ENCODE measurements around the gene NMRK1. TPM values are rescaled to one million over a fixed set of nuclear protein-coding genes. Genes with fewer than 3 reads are reported as not detected.

Gene NMRK1
- total and polyA plus RNA-seq, 5 donors from 2014 or later = 41.5 to 55.0 (median 51.1) TPM

- Mint-ChIP-seq H3K27me3 (no peaks in the 10 kb centered on the region), H3K4me3 (no peak overlapping the region), H3K9me3 (peaks cover 0 to 1% (median 0%) of the 10 kb centered on the region in 7 donors), H3K36me3 (peaks cover 35% of the 10 kb centered on the region), H3K27ac (peak overlapping the region; percentile 43 to 62 (median 53)), H3K4me1 (peaks cover 37 to 62% (median 47%) of the 10 kb centered on the region in 4 donors)
- H3K27me3 ChIP-seq (ENCODE audit: control insufficient read depth, insufficient read depth, low read length) = no peaks in the 10 kb centered on the region
- ATAC-seq (ENCODE audit: low read depth in 2 of 2) = no peak
- H3K9me3 ChIP-seq (ENCODE audit: control insufficient read depth in 2 of 2, low read length in 2 of 2) = no peaks in the 10 kb centered on the region
- H3K4me1 ChIP-seq (ENCODE audit: control insufficient read depth, insufficient read depth, low read length, poor library complexity, severe bottlenecking) = peaks cover 16% of the 10 kb centered on the region
- DNase-seq = peak in 1 of 3 donors; percentile 33
- no peak overlapping the region for H3K4me3 ChIP-seq (ENCODE audit: low read depth, low read length)
- H3K36me3 ChIP-seq (ENCODE audit: control insufficient read depth, insufficient read depth, low read length) = peaks cover 43% of the 10 kb centered on the region
- H3K27ac ChIP-seq (ENCODE audit: insufficient read depth, low read length, poor library complexity, severe bottlenecking) = no peak overlapping the region
Observed at GRCh38 chr9:75128535-75128934, 40.6 kb upstream of the NMRK1 start.

- no peaks in the 10 kb centered on the region for H3K9me3 ChIP-seq (ENCODE audit: control insufficient read depth in 2 of 2, low read length in 2 of 2)
- peaks cover 43% of the 10 kb centered on the region for H3K36me3 ChIP-seq (ENCODE audit: control insufficient read depth, insufficient read depth, low read length)
- Mint-ChIP-seq H3K36me3 (peaks cover 30% of the 10 kb centered on the region), H3K9me3 (peaks cover 0 to 3% (median 0%) of the 10 kb centered on the region in 7 donors), H3K4me3 (no peak overlapping the region), H3K4me1 (peaks cover 29 to 55% (median 39%) of the 10 kb centered on the region in 4 donors), H3K27me3 (no peaks in the 10 kb centered on the region), H3K27ac (no peak overlapping the region)
- H3K27me3 ChIP-seq (ENCODE audit: control insufficient read depth, insufficient read depth, low read length) = no peaks in the 10 kb centered on the region
- peaks cover 14% of the 10 kb centered on the region for H3K4me1 ChIP-seq (ENCODE audit: control insufficient read depth, insufficient read depth, low read length, poor library complexity, severe bottlenecking)
- ATAC-seq (ENCODE audit: low read depth in 2 of 2) (no peak), DNase-seq (no peak)
- no peak overlapping the region for H3K4me3 ChIP-seq (ENCODE audit: low read depth, low read length)
- H3K27ac ChIP-seq (ENCODE audit: insufficient read depth, low read length, poor library complexity, severe bottlenecking) = no peak overlapping the region
Observed at GRCh38 chr9:75123696-75124095, 35.7 kb upstream of the NMRK1 start.

GRCh38 chr9:75121914-75122558, 34.1 kb upstream of the NMRK1 start:
- Mint-ChIP-seq H3K27ac (peak overlapping the region in 2 of 3 donors; percentile 56 to 72), H3K9me3 (peaks cover 0 to 5% (median 0%) of the 10 kb centered on the region in 7 donors), H3K4me1 (peaks cover 29 to 63% (median 39%) of the 10 kb centered on the region in 4 donors), H3K4me3 (no peak overlapping the region), H3K36me3 (peaks cover 42% of the 10 kb centered on the region), H3K27me3 (no peaks in the 10 kb centered on the region)
- H3K4me1 ChIP-seq (ENCODE audit: control insufficient read depth, insufficient read depth, low read length, poor library complexity, severe bottlenecking) = peaks cover 4% of the 10 kb centered on the region
- H3K36me3 ChIP-seq (ENCODE audit: control insufficient read depth, insufficient read depth, low read length) = peaks cover 56% of the 10 kb centered on the region
- DNase-seq = no peak
- ATAC-seq (ENCODE audit: low read depth in 2 of 2) = no peak
- no peak overlapping the region for H3K4me3 ChIP-seq (ENCODE audit: low read depth, low read length)
- no peak overlapping the region for H3K27ac ChIP-seq (ENCODE audit: insufficient read depth, low read length, poor library complexity, severe bottlenecking)
- no peaks in the 10 kb centered on the region for H3K27me3 ChIP-seq (ENCODE audit: control insufficient read depth, insufficient read depth, low read length)
- no peaks in the 10 kb centered on the region for H3K9me3 ChIP-seq (ENCODE audit: control insufficient read depth in 2 of 2, low read length in 2 of 2)

- H3K27me3 ChIP-seq (ENCODE audit: control insufficient read depth, insufficient read depth, low read length) = no peaks in the 10 kb centered on the region
- no peak overlapping the region for H3K27ac ChIP-seq (ENCODE audit: insufficient read depth, low read length, poor library complexity, severe bottlenecking)
- H3K36me3 ChIP-seq (ENCODE audit: control insufficient read depth, insufficient read depth, low read length) = peaks cover 56% of the 10 kb centered on the region
- ATAC-seq (ENCODE audit: low read depth in 2 of 2) (no peak), DNase-seq (no peak)
- Mint-ChIP-seq H3K4me1 (peaks cover 29 to 62% (median 41%) of the 10 kb centered on the region in 4 donors), H3K27me3 (no peaks in the 10 kb centered on the region), H3K36me3 (peaks cover 42% of the 10 kb centered on the region), H3K27ac (peak overlapping the region in 2 of 3 donors; percentile 67 to 78), H3K9me3 (peaks cover 0 to 5% (median 0%) of the 10 kb centered on the region in 7 donors), H3K4me3 (no peak overlapping the region)
- H3K9me3 ChIP-seq (ENCODE audit: control insufficient read depth in 2 of 2, low read length in 2 of 2) = no peaks in the 10 kb centered on the region
- peaks cover 4% of the 10 kb centered on the region for H3K4me1 ChIP-seq (ENCODE audit: control insufficient read depth, insufficient read depth, low read length, poor library complexity, severe bottlenecking)
- H3K4me3 ChIP-seq (ENCODE audit: low read depth, low read length) = no peak overlapping the region
Observed at GRCh38 chr9:75120686-75121085, 32.7 kb upstream of the NMRK1 start.

DNA sequence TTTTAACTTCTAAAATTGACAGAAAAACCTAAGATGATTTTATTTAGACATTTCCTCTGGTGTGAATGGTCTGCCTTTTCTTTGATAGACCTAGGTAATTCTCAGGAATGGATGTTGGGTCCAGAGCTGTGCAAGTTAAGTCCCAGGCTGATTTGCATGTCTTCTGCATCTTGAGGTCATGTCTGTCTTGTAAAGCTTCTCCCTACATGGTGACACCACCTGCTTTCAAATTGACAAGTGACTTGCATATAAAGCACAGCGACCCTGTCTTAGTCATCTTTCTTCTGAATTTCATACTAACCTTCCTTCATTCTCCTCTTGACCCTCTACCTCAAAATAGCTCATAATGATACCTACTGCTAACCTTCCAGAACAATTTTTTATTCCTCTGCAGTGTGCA, 29.6 kb upstream of the NMRK1 start:
- Mint-ChIP-seq H3K4me3 (no peak overlapping the region), H3K27ac (peak overlapping the region; percentile 1 to 58 (median 27))

GRCh38 chr9:75116306-75116705, 28.4 kb upstream of the NMRK1 start:
- ATAC-seq (ENCODE audit: low read depth in 2 of 2) = no peak
- Mint-ChIP-seq H3K4me1 (peaks cover 35 to 61% (median 50%) of the 10 kb centered on the region in 4 donors), H3K9me3 (peaks cover 0 to 5% (median 0%) of the 10 kb centered on the region in 7 donors), H3K4me3 (no peak overlapping the region), H3K36me3 (peaks cover 34% of the 10 kb centered on the region), H3K27ac (peak overlapping the region in 2 of 3 donors; percentile 60 to 88), H3K27me3 (no peaks in the 10 kb centered on the region)
- H3K27me3 ChIP-seq (ENCODE audit: control insufficient read depth, insufficient read depth, low read length) = no peaks in the 10 kb centered on the region
- peaks cover 35% of the 10 kb centered on the region for H3K36me3 ChIP-seq (ENCODE audit: control insufficient read depth, insufficient read depth, low read length)
- peaks cover 3% of the 10 kb centered on the region for H3K4me1 ChIP-seq (ENCODE audit: control insufficient read depth, insufficient read depth, low read length, poor library complexity, severe bottlenecking)
- H3K27ac ChIP-seq (ENCODE audit: insufficient read depth, low read length, poor library complexity, severe bottlenecking) = no peak overlapping the region
- no peak for DNase-seq
- H3K9me3 ChIP-seq (ENCODE audit: control insufficient read depth in 2 of 2, low read length in 2 of 2) = no peaks in the 10 kb centered on the region
- H3K4me3 ChIP-seq (ENCODE audit: low read depth, low read length) = no peak overlapping the region

More for the DNA sequence above, 29.6 kb upstream of the NMRK1 start:
- Mint-ChIP-seq H3K36me3 (peaks cover 42% of the 10 kb centered on the region), H3K9me3 (peaks cover 0 to 5% (median 0%) of the 10 kb centered on the region in 7 donors), H3K4me1 (peaks cover 30 to 62% (median 46%) of the 10 kb centered on the region in 4 donors), H3K27me3 (no peaks in the 10 kb centered on the region)
- no peak for ATAC-seq (ENCODE audit: low read depth in 2 of 2)
- H3K4me3 ChIP-seq (ENCODE audit: low read depth, low read length) = peak overlapping the region; percentile 23
- H3K27me3 ChIP-seq (ENCODE audit: control insufficient read depth, insufficient read depth, low read length) = no peaks in the 10 kb centered on the region
- no peaks in the 10 kb centered on the region for H3K9me3 ChIP-seq (ENCODE audit: control insufficient read depth in 2 of 2, low read length in 2 of 2)
- DNase-seq = no peak
- H3K36me3 ChIP-seq (ENCODE audit: control insufficient read depth, insufficient read depth, low read length) = peaks cover 46% of the 10 kb centered on the region
- H3K4me1 ChIP-seq (ENCODE audit: control insufficient read depth, insufficient read depth, low read length, poor library complexity, severe bottlenecking) = peaks cover 3% of the 10 kb centered on the region
- H3K27ac ChIP-seq (ENCODE audit: insufficient read depth, low read length, poor library complexity, severe bottlenecking) = no peak overlapping the region

DNA sequence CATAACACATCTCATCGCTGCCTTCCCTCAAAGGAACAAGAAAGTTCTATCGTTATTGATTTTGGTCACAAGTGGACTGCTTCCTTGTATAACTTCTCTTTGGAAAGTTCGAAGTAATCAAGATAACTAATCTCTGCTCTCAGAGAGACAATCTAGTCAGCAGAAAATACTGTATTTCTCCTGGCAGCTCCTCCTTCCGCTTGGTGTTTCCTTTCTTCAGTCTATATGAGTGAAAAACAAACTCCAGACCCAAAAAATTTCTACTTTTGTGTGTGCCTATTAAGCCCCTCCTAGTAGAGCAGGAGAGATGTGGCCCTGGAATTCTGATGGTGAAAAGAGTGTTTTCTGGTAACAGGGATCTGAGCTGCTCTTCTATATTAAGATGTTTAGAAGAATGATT, 24.8 kb upstream of the NMRK1 start:
- Mint-ChIP-seq H3K9me3 (no peaks in the 10 kb centered on the region), H3K4me3 (peak overlapping the region in 2 of 4 donors; percentile 27 to 47), H3K36me3 (peaks cover 9% of the 10 kb centered on the region), H3K4me1 (peaks cover 45 to 70% (median 58%) of the 10 kb centered on the region in 4 donors), H3K27me3 (no peaks in the 10 kb centered on the region), H3K27ac (peak overlapping the region; percentile 52 to 88 (median 72))
- Histone ChIP-seq H3K9me3 (ENCODE audit: control insufficient read depth in 2 of 2, low read length in 2 of 2) (no peaks in the 10 kb centered on the region), H3K36me3 (ENCODE audit: control insufficient read depth, insufficient read depth, low read length) (peaks cover 4% of the 10 kb centered on the region), H3K4me3 (ENCODE audit: low read depth, low read length) (peak overlapping the region; percentile 29), H3K4me1 (ENCODE audit: control insufficient read depth, insufficient read depth, low read length, poor library complexity, severe bottlenecking) (peaks cover 15% of the 10 kb centered on the region), H3K27ac (ENCODE audit: insufficient read depth, low read length, poor library complexity, severe bottlenecking) (no peak overlapping the region), H3K27me3 (ENCODE audit: control insufficient read depth, insufficient read depth, low read length) (no peaks in the 10 kb centered on the region)
- no peak for DNase-seq
- no peak for ATAC-seq (ENCODE audit: low read depth in 2 of 2)
